Effector memory CD8-positive, alpha-beta T cell (primary cell): Measurements from ENCODE around the gene MLLT3.
A peak's percentile ranks its signal among the peaks of the same experiment; 100 is the strongest.

Experiments
- ATAC-seq: fragments of 150-1000 bp; cut with Tn5 transposase; replicated peaks from 2 replicates; pipeline ENCODE4 v1.10.0; 2021; ENCODE audit warnings: mild to moderate bottlenecking, moderate library complexity
- DNase-seq, 3 experiments: peaks; one replicate each; pipeline ENCODE4 v3.0.0; 2021
- H3K27ac Mint-ChIP-seq, 2 donors: one replicate each; pipeline ENCODE4 v1.8.0; 2022; ENCODE audit warnings: mild to moderate bottlenecking in 2 of 2, mixed read lengths in 2 of 2, moderate library complexity in 2 of 2
- H3K27me3 Mint-ChIP-seq, 2 donors: one replicate each; pipeline ENCODE4 v1.8.0; 2022; ENCODE audit warnings: mixed read lengths in 2 of 2
- H3K36me3 Mint-ChIP-seq: one replicate; pipeline ENCODE4 v1.8.0; 2022; ENCODE audit warnings: mild to moderate bottlenecking, moderate library complexity, mixed read lengths; ENCODE audit not compliant: insufficient read depth
- H3K4me1 Mint-ChIP-seq, 2 donors: one replicate each; pipeline ENCODE4 v1.8.0; 2022; ENCODE audit warnings: low read depth in 2 of 2, mixed read lengths in 2 of 2
- H3K4me3 Mint-ChIP-seq, 2 donors: one replicate each; pipeline ENCODE4 v1.8.0; 2022; ENCODE audit warnings: mild to moderate bottlenecking in 2 of 2, mixed read lengths in 2 of 2, moderate library complexity in 2 of 2
- H3K9me3 Mint-ChIP-seq, 2 donors: one replicate each; pipeline ENCODE4 v1.8.0; 2022; ENCODE audit warnings: mixed read lengths in 2 of 2

Gene MLLT3

DNA sequence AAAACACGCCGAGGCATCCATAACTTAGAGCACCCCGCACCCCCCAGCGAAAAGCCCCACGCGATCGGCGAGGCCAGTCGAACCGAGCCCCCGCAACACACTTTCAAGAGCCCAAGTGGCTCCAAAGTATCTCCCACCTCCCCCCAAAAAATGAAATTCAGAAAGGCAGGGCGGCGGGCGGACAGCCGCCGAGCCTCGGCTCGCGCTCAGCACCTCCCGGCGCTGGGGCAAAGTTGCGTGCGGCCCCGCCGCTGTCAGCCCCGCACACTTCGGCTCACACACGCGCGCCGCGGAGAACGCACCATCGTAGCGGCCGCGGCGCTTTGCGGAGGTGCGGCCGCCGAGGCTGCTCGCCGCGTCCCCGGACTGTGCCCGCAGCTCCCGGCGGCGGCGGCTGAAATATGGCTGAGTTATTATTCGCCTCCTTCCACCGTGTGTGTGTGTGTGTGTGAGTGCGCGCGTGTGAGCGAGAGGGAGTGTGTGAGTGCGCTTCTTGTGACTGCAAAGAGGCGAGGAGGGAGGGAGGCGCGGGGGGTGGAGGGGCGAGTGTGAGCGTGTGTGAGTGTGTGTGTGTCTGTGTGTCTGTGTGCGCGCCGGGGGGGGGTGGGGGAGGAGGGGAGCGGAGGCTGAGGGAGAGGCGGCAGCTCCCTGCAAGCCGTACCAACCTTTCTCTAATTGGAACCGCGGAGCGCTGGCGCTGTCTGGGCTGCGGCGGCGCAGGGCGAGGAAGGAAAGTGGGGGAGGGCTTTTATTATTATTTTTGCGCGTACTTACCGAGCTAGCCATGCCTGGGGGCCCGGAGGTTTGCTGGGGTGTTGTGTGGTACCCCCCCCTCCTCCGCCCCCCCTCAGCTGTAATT lies 599 bp downstream of the MLLT3 start:
- Mint-ChIP-seq H3K27me3 (no peaks in the 10 kb centered on the region), H3K27ac (peak overlapping the region; percentile 94 to 95), H3K4me3 (peak overlapping the region; percentile 86 to 89), H3K4me1 (peaks cover 36 to 50% of the 10 kb centered on the region in 2 donors), H3K36me3 (peaks cover 34% of the 10 kb centered on the region), H3K9me3 (no peaks in the 10 kb centered on the region)
- peak; percentile 31 for ATAC-seq
- peak; percentile 60 to 65 (median 62) for DNase-seq

DNA sequence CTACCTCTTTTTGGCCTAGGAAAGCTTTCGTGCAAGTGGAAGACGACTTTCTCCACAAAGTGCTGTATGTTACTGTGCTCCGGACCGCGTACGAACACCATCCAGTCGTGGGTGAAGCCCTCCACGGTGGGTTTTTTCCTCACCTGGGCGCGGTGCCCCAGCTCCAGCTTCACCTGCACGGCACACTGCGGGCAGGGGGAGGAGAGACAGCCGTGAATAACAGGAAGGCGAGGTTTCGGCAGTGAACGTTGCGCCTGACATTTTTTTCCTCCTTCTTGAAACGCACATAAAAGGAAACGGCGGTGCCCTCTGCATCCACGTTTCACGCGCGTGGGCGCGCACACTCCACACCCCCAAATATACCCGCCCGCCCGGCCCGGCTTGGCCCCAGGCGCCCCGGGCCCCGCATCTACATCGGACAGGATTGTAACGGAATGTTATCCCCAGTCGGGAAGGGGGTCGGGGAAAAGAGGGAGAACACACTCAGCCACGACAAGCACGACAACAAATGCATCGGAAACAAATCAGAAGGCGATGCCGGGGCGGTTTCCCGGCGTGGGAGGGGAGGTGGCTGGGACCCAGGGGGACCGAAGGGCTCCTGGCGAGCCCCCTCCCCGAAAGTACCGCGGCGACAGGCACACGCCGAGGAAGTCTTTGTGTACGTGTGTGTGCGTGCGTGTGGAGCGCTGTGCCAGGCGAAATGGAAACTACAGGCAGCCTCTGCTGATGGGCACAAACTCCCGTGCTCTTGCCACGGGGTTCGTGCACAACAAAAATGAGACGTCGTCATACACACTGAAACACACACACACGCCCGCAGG lies 1.4 kb downstream of the MLLT3 start:
- H3K27me3 Mint-ChIP-seq, result no peaks in the 10 kb centered on the region
- peak overlapping the region; percentile 94 to 95 for H3K27ac Mint-ChIP-seq
- peak overlapping the region; percentile 86 to 89 for H3K4me3 Mint-ChIP-seq
- no peaks in the 10 kb centered on the region for H3K9me3 Mint-ChIP-seq
- H3K4me1 Mint-ChIP-seq, result peaks cover 36 to 54% of the 10 kb centered on the region in 2 donors
- DNase-seq, result peak; percentile 27 to 38 (median 31)
- ATAC-seq, result peak; percentile 5
- H3K36me3 Mint-ChIP-seq, result peaks cover 34% of the 10 kb centered on the region

DNA sequence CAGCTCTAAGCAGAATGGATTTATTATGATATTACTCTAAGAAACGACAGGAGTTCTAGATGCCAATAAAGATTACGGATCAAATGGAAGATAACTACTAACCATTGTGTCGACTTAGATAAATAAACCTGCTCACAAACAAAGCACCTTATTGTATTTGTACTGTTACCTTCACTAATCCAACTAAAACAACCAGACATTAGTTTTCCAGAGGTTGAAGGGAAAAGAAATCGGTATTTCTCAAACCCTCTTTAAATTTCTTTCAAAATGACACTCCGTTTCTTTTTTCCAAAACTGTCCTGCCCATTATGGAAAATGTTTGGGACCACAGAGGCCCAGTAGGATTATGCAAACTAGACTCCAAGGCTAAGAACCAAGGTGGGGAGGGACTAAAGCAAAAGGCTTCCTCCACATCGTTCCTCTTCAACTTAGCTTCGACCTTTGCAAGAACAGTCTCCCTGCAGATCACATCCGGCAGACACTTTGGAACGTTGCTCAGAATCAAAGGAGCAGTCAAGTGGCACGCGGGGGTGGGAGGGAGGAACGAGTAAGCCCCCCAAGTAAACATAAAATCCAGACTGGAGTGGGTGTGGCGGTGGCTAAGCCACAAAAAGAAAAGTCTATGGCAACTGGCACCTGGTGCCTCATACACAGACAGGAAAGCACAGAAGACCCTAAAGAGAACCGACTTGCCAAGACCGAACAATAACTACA lies 2.7 kb downstream of the MLLT3 start:
- ATAC-seq, result no peak
- Mint-ChIP-seq H3K4me1 (peaks cover 34 to 53% of the 10 kb centered on the region in 2 donors), H3K4me3 (peak overlapping the region; percentile 86 to 89), H3K27me3 (no peaks in the 10 kb centered on the region), H3K36me3 (peaks cover 34% of the 10 kb centered on the region), H3K9me3 (no peaks in the 10 kb centered on the region), H3K27ac (peak overlapping the region in 1 of 2 donors; percentile 94)
- no peak for DNase-seq

DNA sequence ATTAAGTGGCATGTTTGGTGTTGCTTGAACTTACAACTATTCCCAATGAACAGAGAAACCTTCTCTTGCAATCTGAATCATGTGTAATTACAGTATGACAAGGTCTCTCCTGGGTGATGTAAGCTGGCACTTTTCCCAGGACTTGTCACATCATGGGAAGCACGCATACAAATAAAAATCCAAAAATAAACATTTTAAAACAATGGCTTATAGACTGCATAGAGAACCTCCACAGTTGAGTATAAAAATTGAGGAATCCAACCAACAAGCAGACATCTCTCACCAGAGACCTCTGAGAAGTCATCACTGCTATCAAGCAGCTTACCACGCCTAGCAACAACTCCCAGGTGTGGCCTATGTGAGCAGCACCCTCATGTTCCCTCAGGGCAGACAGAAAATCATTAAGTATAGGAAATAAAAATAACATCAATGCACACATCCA lies 3.9 kb downstream of the MLLT3 start:
- DNase-seq (no peak), ATAC-seq (no peak)
- Mint-ChIP-seq H3K36me3 (peaks cover 28% of the 10 kb centered on the region), H3K9me3 (no peaks in the 10 kb centered on the region), H3K4me1 (peaks cover 24 to 43% of the 10 kb centered on the region in 2 donors), H3K27ac (peak overlapping the region in 1 of 2 donors; percentile 44), H3K4me3 (no peak overlapping the region), H3K27me3 (no peaks in the 10 kb centered on the region)

GRCh38 chr9:20616808-20617207 lies 5.5 kb downstream of the MLLT3 start:
- Mint-ChIP-seq H3K4me1 (peaks cover 22 to 50% of the 10 kb centered on the region in 2 donors), H3K36me3 (peaks cover 14% of the 10 kb centered on the region), H3K27me3 (no peaks in the 10 kb centered on the region), H3K9me3 (no peaks in the 10 kb centered on the region), H3K4me3 (no peak overlapping the region), H3K27ac (peak overlapping the region in 1 of 2 donors; percentile 68)
- ATAC-seq (no peak), DNase-seq (no peak)

DNA sequence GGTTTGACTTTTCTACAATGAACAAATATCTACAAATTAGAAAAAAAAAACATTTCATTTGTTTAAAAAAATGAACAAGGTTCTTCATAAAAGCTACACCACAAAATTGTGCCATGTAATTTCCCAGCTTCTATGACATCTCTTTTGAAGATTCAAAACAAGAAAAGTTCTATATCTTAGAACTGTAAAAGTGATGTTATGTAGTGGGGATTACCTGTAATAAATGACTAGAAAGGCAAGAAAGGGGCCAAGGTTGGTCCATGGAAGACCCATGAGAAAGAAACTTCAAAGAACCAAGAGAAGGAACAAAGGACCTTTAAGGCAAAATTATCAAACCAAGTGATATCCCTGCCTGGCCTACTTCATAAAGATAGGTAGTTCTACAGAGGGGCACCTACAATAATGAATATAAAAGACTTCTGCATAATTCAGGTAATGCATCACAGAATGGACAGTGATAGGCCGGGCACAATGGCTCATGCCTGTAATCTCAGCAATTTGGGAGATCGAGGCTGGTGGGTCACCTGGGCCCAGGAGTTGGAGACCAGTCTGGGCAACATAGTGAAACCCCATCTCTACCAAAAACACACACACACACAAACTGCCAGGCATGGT lies 7.6 kb downstream of the MLLT3 start:
- Mint-ChIP-seq H3K4me3 (no peak overlapping the region), H3K4me1 (peaks cover 14 to 57% of the 10 kb centered on the region in 2 donors), H3K9me3 (no peaks in the 10 kb centered on the region), H3K27me3 (no peaks in the 10 kb centered on the region), H3K27ac (no peak overlapping the region), H3K36me3 (no peaks in the 10 kb centered on the region)
- ATAC-seq (no peak), DNase-seq (no peak)

- ATAC-seq, result peak; percentile 54
Observed at GRCh38 chr9:20611691-20612287, 10.5 kb downstream of the MLLT3 start.

DNA sequence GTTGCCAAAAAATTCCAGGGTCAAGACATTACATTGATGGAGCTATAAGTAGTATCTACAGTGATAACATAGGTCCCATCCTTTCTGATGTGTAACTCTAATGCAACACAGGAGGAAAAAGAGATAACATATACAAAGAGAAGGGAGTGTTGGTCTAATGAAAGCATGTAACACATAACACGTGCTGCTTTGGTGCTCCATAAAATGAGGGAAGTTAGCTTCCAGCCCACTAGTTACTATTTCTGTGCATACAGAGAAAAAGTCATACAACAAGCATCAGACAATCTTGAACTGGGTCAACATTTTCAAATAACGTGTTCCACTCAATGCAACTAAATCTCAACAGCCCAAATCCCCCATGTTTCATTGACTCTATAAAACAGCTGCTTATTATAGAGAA lies 11.7 kb downstream of the MLLT3 start:
- DNase-seq (no peak), ATAC-seq (no peak)
- Mint-ChIP-seq H3K36me3 (no peaks in the 10 kb centered on the region), H3K27me3 (no peaks in the 10 kb centered on the region), H3K4me3 (no peak overlapping the region), H3K4me1 (peaks cover 6 to 47% of the 10 kb centered on the region in 2 donors), H3K27ac (peak overlapping the region in 1 of 2 donors; percentile 52), H3K9me3 (no peaks in the 10 kb centered on the region)

More at GRCh38 chr9:20611691-20612287, 10.5 kb downstream of the MLLT3 start:
- Mint-ChIP-seq H3K36me3 (no peaks in the 10 kb centered on the region), H3K4me3 (no peak overlapping the region), H3K27ac (no peak overlapping the region), H3K27me3 (no peaks in the 10 kb centered on the region), H3K4me1 (peaks cover 3 to 45% of the 10 kb centered on the region in 2 donors), H3K9me3 (no peaks in the 10 kb centered on the region)
- no peak for DNase-seq

DNA sequence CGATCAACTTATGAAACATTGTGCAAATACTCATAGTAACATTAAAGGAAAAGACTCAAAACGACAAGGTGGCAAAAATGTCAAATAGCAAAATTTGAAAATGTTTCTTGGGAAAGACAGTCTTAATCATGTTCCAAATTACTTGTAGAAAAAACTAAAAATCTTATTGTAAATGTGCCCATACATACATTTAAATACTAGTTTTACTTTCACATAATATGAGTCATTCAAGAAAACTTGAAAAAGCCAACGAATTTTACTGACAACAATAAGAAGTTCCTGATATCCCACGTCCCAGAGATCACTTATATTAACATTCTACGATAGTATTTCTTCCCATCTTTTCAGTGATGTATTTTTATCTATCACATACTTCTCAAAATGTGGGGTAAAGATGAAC lies 13.7 kb downstream of the MLLT3 start:
- no peak for ATAC-seq
- no peak for DNase-seq
- Mint-ChIP-seq H3K27me3 (no peaks in the 10 kb centered on the region), H3K4me1 (peaks cover 8 to 44% of the 10 kb centered on the region in 2 donors), H3K4me3 (no peak overlapping the region), H3K27ac (no peak overlapping the region), H3K36me3 (no peaks in the 10 kb centered on the region), H3K9me3 (no peaks in the 10 kb centered on the region)

- H3K4me3 Mint-ChIP-seq, result no peak overlapping the region
Observed at GRCh38 chr9:20606652-20607051, 15.6 kb downstream of the MLLT3 start.

DNA sequence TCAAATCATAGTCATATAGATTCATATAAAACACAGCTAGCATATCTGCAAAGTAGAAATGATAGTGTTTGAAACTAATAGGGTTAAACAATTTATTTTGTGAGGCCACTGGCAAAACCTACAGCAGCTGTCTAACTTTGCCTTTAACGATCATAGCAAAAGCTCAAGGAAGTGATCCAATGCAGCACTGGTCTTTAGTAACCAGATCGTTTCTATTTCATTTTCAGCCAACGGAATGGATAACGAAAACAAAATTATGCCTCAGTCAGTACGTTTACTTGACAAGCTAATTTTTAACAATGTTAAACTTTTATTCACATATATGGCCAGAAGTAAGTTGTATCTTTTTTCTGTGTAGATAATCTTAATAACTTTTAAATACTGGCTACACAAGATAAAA lies 17.7 kb downstream of the MLLT3 start:
- Mint-ChIP-seq H3K27ac (no peak overlapping the region), H3K36me3 (no peaks in the 10 kb centered on the region), H3K4me3 (no peak overlapping the region), H3K4me1 (peaks cover 9 to 24% of the 10 kb centered on the region in 2 donors), H3K27me3 (no peaks in the 10 kb centered on the region), H3K9me3 (no peaks in the 10 kb centered on the region)
- DNase-seq (no peak), ATAC-seq (peak; percentile 39)

More at GRCh38 chr9:20606652-20607051, 15.6 kb downstream of the MLLT3 start:
- Mint-ChIP-seq H3K9me3 (no peaks in the 10 kb centered on the region), H3K36me3 (no peaks in the 10 kb centered on the region), H3K4me1 (peaks cover 9 to 29% of the 10 kb centered on the region in 2 donors), H3K27me3 (no peaks in the 10 kb centered on the region), H3K27ac (no peak overlapping the region)
- DNase-seq (no peak), ATAC-seq (no peak)

DNA sequence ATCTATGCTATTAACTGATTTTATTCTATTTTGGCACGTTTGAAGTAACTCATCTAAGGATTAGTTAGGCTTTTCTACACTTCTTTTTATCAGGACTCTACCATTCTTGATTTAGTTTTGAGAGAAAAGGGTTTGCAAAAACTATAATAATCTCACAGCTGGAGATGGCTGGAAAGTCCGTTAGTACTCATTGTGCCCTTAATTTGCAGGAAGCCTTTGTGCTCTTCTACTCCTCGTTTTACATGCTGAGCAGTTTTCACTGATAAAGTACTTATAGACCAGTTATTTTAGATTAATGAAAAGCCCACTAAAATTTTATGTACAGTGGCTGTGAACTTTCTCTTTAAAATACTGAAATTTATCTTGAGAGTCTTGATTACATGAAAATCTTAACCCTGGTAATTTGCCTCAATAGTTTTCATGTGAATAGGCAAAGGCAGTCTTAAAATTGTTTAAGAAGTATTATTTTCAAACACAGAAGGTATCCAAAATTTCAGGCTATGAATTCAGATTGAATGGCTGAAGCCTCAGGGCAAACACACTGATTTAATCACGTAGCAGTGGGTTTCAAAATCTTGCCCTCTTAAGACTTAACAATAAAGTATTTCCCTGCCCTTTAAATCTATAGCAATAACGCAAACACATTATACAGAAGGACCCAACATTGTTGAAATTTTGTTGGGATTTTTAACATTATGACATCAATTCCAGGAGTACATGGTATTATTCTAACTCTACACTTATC lies 18.6 kb downstream of the MLLT3 start:
- no peak overlapping the region for H3K4me3 Mint-ChIP-seq
- no peaks in the 10 kb centered on the region for H3K9me3 Mint-ChIP-seq
- H3K4me1 Mint-ChIP-seq, result peaks cover 11 to 28% of the 10 kb centered on the region in 2 donors
- no peaks in the 10 kb centered on the region for H3K36me3 Mint-ChIP-seq
- H3K27ac Mint-ChIP-seq, result no peak overlapping the region
- no peaks in the 10 kb centered on the region for H3K27me3 Mint-ChIP-seq
- ATAC-seq (no peak), DNase-seq (no peak)
